ENCODE measurements around the gene CAND2.

DNA sequence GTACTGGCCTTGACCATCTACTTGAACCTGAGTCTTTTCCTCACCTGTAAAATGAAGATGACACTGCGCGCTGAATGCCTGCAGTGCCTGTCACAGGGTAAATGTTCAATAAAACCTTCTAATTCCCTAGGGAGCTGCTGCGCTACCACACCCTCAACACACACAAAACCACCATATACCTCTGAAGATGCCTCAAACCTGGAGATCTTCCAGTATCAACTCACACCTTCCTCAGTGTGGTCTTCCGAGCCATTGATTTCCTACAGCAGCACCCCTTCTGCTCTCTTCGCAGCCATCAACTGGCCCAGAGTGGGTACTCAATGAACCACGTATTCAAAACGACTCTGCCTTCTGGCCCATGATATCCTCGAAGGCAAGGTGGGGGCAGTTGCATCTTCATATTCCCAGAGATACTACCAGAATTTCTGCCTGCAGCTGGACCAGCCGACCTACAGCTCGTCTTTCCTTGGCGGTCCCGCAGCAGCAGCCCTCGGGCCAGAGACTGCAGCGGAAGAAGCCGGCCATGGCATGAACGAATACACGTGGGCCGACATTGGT is 44.2 kb downstream of the CAND2 start:
- no peak for TF ChIP-seq POLR2A (IDR thresholded peaks at IDR 0.05)
- TF ChIP-seq, protein P1, sequence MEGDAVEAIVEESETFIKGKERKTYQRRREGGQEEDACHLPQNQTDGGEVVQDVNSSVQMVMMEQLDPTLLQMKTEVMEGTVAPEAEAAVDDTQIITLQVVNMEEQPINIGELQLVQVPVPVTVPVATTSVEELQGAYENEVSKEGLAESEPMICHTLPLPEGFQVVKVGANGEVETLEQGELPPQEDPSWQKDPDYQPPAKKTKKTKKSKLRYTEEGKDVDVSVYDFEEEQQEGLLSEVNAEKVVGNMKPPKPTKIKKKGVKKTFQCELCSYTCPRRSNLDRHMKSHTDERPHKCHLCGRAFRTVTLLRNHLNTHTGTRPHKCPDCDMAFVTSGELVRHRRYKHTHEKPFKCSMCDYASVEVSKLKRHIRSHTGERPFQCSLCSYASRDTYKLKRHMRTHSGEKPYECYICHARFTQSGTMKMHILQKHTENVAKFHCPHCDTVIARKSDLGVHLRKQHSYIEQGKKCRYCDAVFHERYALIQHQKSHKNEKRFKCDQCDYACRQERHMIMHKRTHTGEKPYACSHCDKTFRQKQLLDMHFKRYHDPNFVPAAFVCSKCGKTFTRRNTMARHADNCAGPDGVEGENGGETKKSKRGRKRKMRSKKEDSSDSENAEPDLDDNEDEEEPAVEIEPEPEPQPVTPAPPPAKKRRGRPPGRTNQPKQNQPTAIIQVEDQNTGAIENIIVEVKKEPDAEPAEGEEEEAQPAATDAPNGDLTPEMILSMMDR (IDR thresholded peaks at IDR 0.05) = no peak

All from tibial nerve (tissue), 3 donors.